GM19468 (cell line): ENCODE measurements around the gene GATA3.

Experiments used
- ATAC-seq: cut with Tn5 transposase; IDR thresholded peaks from one replicate; pipeline ENCODE4 v1.9.1; 2021; ENCODE audit warnings: mild to moderate bottlenecking, moderate library complexity, moderate number of reproducible peaks; ENCODE audit not compliant: unreplicated experiment; ENCODE audit errors: extremely low read depth

The GATA3 gene

DNA sequence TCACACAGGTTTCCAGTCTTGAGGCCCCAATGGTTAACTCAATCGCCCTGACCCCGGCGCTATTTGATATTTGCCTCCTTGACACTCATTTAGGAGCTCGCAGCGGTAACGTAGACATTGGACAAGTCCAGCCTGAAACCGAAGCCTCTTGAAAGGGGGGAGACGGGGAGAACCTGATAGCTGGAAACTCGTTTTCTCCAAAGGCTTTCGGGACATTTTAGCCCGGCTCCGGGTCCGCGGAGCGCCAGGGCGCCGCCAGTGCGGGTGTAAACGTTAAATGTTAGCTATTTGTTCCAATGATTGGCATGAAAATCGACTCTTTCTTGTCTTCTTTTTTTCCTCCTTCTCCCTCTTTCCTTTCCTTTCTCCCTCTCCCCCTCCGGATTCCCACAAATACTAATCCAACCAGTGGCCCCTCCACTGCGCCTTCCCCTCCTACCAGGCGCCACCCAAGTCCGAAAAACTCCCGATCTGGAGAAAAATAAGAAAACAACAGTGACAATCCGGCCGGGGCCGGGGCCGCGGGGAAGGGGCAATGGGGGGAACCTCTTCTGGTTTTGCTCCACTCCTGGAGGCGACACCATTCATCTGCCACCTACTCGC is 17.2 kb upstream of the GATA3 start:
- ATAC-seq: no peak

- no peak for ATAC-seq
Measured at GRCh38 chr10:8037941-8038894, 16.3 kb upstream of the GATA3 start.

DNA sequence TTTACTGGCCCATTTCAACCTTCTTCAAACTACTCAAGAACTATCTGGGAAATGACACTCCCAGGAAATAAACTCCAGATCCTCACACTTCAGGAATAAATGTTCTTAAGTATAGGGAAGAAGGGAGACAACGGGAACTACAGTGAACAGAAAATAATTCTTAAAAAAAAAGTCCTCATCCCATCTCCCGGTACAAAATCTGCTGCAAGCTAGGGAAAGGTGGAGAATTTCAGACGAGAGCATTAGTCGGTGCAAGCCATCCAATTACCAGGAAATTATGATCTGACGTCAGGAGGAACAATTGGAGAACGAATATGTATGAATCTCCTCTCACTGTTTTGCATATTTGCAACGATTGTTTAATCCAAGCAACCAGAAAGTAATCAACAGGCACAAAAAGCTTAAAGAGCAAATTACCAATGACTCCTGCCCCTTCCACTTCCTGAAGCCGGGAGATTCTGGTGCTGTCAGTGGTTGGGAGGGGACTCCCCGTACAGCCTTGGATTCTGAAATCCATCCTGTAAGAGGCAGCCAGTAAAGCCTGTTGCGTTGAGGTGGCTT is 15.1 kb upstream of the GATA3 start:
- ATAC-seq: no peak

- ATAC-seq: no peak
Measured at GRCh38 chr10:8040651-8041050, 13.8 kb upstream of the GATA3 start.

GRCh38 chr10:8041284-8041991 is 13.1 kb upstream of the GATA3 start:
- ATAC-seq: no peak

GRCh38 chr10:8041992-8042720 is 12.3 kb upstream of the GATA3 start:
- no peak for ATAC-seq

- no peak for ATAC-seq
Measured at GRCh38 chr10:8042721-8043568, 11.5 kb upstream of the GATA3 start.

- ATAC-seq: no peak
Measured at GRCh38 chr10:8043569-8044306, 10.8 kb upstream of the GATA3 start.

DNA sequence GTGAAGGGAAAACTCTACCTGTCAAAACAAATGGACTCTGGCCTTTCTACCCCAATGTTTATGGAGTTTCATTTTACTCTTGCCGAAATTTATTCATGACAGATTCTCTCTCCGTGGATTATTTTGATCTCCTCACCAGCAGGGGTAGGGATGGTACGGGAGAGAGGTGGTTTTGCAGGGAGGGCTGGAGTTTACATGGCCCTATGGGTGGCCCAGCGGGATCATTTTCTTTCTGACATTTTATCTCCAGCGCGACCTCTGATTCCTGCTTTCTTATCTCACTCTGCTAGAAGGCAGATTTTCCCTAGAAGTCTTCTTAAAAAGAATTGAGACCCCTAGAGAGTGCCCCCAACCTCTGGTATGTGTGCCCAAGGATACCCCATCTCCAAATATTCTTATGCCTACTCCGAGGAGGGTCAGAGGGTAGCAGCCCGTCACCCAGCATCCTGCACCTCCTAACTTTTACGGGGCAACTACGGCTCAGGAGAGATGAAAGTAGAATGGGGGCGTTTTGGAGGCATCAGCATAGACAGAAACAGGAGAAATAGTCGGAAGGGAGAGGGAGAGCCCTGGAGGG is 10.1 kb upstream of the GATA3 start:
- ATAC-seq: no peak

- ATAC-seq: no peak
Measured at GRCh38 chr10:8044908-8045725, 9.4 kb upstream of the GATA3 start.

- no peak for ATAC-seq
Measured at GRCh38 chr10:8045726-8046494, 8.6 kb upstream of the GATA3 start.

DNA sequence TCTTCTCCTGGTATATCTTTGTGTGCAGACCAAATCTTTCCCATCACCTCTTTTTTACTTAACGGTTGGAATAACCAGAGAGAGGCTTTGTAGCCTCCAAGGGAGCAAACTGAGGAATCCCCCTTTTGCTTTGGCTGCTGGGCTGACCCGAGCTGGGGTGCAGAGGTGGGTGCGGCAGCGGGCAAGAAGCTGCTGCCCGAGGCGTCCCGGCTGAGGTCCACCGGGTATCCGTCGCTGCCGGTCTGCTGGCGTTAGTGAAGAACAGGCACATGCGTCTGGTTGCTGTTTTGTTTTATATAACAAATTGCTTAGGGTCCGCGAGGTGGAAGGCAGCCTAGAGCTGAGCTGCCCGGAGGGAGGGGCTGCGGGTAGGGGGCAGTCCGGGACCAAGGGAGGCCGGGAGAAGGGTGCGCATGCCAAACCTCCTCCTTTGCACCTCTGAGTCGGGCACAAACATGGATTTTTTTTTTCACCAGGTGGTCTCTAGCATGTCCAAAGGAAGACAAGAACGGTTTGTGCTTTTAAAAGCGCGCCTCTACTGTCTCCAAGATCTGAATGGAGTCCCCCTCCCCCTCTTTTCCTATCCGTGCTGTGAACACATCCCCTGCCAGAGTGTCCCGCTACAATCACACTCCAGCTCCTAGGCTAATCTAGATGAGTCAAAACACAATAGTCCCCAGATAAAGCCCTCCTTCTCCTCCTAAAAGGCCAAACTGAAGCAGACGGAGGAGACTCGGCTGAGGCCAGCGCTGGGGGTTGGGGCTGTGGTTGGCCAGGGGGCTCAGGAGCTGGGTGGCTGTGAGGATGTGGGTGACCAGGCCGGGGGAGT is 6.8 kb upstream of the GATA3 start:
- ATAC-seq: no peak

GRCh38 chr10:8048281-8049008 is 6.0 kb upstream of the GATA3 start:
- ATAC-seq: no peak

DNA sequence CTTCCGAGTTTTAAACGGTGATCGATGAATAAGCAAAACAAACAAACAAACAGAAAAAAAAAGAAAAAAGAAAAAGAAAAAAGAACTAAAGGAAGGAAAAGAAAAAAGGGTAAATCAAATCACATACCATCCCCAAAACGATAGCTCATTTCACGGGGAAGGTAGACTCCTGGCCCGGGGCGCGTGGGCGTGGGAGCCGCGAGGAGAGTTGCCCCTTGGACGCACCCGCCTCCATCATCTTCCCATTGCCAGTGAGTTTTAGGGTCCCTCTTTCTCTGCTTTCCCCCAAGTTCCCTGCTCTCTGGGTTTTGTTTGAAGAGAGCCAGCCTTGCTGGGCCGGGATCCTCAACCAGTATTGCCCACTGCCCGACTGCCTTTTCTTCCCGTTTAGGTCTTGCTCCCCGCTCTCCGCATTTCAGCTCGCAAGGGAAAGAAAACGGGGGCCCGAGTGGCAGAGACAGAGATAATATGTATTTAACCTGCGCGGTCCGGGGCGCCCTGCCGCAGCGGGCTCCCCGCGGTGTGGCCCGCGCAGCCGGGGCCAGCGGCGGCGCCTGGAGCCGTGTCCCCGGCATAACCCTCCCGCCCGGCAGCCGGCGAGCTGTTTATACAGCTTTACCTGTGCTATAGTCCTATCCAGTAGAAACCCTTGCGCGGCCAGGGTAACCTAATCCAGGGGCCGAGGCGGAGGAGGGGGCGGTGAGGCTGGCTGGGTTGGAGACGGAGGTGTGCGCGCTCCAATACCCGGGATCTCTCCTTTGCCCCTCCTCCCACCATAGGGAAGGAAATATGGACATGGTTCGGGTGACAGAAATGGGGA is 5.2 kb upstream of the GATA3 start:
- no peak for ATAC-seq
